Measurements from ENCODE around the gene BBOF1.
"Not testable (repeated sequence)": the region's sequence is repeated elsewhere in the genome, so short reads cannot be mapped to it uniquely, and the experiment has no call there.

Gene BBOF1

GRCh38 chr14:74018586-74019407 lies at the start of gene BBOF1, which contains the start of gene ENTPD5:
TSS of gene BBOF1 (plus strand) at chr14:74019349. CDS start at chr14:74019479, 130 bp downstream.
TSS of gene ENTPD5 (minus strand) at chr14:74019288. CDS start at chr14:73988102, 31,186 bp downstream.
- peak; percentile 84 for DNase-seq

GRCh38 chr14:73973497-73973896 lies 45.7 kb upstream of the BBOF1 start:
- DNase-seq = no peak

DNA sequence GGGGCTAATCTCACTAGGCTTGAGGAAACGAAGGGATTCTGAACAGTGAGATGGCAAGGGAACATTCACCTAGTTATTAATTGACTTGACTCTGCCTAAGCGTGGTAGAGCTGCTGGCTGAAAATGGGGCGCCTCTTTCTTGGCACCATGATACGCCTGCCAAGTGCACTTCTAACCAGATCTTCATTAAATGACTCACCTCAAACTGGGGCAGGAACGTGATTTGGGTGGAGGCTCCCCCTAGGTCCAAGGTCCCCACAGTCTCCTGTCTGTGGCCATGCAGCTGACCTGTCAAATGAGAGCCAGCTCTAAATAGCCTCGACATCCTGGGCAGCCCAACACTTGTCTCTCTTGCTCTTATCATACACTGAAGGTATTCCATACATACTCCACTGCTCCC lies 43.0 kb upstream of the BBOF1 start:
- no peak for DNase-seq

DNA sequence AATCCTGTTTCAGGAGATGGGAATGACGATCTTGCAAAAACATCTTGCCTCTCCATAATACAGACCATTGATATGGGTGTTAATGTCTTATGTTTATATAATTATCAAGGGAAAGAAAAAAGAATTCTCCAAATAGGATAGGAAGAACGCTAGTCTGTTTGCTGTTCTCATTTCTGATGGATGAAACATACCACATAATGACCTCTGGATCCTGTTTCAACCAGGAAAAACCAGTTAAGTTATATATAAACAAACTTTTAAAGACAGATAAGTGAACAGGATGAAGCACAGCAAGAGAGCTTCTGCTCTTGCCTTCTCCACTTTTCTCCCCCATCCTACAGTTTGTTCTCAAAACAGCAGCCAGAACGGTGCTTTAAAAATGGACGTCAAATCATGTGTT lies 41.3 kb upstream of the BBOF1 start:
- DNase-seq = no peak

DNA sequence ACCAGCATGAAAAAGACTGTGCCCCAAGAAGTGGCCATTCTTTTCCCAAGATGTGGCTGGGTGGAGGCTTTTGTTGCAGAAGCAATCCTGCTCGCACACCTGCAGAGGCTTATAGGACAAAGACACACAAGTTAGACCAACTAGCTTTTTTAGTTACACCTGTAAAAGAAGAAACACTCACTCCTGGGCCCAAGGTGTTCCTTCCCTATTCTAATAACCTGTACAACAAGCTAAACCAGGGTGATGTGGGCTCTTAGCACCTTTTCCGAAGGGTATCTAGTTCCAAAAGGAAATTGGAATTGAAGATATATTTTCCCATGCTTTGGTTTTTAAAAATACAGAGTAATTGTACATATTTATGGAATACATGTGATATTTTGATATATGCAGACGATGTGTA lies 31.1 kb upstream of the BBOF1 start:
- DNase-seq = no peak

DNA sequence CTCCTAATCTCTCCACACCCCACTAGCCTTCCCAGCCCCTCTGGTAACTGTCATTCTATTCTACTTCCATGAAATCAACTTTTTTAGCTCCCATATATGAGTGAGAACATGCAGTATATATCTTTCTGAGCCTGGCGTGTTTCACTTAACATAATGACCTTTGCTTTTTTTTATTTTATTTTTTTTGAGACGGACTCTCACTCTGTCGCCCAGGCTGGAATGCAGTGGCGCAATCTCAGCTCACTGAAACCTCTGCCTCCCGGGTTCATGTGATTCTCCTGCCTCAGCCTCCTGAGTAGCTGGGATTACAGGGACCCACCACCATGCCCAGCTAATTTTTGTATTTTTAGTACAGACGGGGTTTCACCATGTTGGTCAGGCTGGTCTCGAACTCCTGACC lies 30.5 kb upstream of the BBOF1 start:
- DNase-seq = not testable (repeated sequence)

DNA sequence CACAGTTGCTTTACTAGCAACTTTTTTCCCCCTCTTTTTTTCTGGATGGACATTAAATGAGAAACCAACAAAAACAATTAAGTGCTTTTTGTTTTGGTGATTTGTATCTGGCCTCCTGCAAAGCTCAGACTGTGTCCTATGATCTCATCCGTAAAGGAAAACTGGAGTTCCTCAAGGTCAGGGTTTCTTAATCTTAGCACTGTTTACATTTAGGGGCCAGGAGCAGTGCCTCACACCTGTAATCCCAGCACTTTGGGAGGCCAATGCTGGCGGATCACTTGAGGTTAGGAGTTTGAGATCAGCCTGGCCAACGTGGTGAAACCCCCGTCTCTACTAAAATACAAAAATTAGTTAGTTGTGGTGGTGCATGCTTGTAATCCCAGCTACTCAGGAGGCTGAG lies 28.1 kb upstream of the BBOF1 start:
- DNase-seq = no peak

GRCh38 chr14:73994926-73995325 lies 24.2 kb upstream of the BBOF1 start:
- DNase-seq = not testable (repeated sequence)

- DNase-seq = no peak
Observed at GRCh38 chr14:73995977-73996378, 23.2 kb upstream of the BBOF1 start.

DNA sequence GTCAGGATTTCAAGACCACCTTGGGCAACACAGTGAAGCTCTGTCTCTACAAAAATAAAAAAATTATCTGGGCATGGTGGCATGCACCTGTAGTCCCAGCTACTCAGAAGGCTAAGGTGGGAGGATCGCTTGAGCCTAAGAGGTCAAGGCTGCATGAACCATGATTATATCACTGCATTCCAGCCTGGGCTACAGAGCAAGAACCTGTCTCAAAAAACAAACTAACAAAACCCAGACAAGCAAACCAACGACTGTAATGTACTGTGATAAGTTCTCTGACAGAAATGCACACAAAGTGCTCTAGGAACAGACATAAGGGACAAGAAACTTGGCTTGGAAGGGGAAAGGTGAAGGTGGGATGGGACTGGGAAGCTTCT lies 22.4 kb upstream of the BBOF1 start:
- no peak for DNase-seq

DNA sequence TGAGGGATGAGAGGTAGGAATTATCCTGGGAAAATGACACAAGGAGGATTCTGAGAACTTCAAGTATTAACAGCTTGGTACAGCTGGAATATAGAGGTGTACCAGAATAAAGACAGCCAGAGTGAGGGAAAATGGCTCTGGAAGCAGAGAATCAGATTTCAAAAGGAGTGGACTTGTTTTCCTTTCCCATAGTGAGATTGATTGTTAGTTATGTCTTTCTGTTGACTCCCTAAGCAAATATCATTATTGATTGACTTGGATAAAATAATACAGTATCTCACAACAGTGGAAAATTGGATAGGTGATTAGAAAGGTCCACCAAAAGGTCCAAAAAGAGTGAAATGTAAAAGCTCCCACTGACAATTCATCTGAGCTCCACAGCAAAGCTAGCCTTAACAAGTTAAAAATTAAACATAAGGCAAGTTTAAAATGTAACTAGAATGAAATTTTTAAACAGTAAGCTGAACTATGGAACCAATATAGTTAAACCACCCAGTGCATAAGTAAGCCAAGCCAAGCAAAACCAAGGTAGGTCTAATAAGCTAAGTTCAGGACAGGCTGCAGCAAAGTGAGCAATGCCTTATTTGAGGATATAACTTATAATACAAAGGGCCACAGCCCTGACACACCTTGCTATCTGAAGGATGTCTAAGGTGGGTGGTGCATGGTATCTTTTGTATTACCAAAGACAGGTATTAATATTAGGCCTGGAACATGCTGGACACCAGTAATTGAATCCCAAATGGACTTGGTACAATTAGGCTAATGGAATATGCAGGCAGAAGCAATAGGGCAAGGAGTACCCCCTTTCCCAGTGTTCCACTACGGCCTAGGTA lies 21.8 kb upstream of the BBOF1 start:
- DNase-seq = no peak

DNA sequence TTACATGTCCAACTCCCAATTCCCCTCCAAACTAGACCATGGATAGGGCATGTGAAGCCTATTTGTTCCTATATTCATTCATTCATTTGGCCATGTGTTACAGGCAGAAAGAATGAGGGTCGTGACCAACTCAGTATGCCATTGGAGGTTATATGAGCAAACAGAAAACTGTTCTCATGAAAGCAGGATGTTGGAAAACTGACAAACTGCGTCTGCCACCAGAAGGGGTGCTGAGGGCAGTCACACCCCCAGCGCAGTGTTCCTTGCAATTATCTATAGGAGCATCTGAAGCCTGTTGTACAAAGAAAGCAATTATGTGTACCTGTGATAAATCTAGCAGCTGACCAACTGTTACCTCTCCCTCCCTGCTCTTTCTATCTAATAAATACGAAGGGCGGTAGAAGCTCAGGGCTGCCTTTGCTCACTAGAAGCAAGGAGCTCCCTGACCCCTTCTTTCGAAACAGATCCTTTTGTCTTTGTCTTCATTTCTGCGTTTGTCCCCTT lies 21.2 kb upstream of the BBOF1 start:
- no peak for DNase-seq

GRCh38 chr14:73998726-73999125 lies 20.4 kb upstream of the BBOF1 start:
- no peak for DNase-seq

- DNase-seq = not testable (repeated sequence)
Observed at GRCh38 chr14:74005664-74006063, 13.5 kb upstream of the BBOF1 start.

GRCh38 chr14:74008843-74009499 lies 10.2 kb upstream of the BBOF1 start:
- no peak for DNase-seq

GRCh38 chr14:74014299-74014698 lies 4.8 kb upstream of the BBOF1 start:
- DNase-seq = no peak

DNA sequence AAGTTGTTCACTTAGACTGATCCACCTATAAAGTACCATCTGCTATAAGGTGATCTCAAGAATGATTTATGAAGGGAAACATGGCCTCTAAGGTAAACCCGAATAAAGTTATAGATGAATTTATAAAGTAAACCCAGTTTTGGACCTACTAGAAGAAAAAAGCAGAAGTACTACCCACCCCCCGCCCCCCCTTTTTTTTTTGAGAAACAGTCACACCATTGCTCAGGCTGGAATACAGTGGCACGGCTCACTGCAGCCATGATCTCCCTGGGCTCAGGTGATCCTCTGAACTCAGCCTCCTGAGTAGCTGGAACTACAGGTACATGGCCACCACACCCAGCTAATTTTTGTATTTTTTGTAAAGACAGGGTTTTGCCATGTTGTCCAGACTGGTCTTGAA lies 4.0 kb upstream of the BBOF1 start:
- no peak for DNase-seq

- DNase-seq = no peak
Observed at GRCh38 chr14:74015963-74016362, 3.2 kb upstream of the BBOF1 start.

- no peak for DNase-seq
Observed at GRCh38 chr14:74018174-74018585, 969 bp upstream of the BBOF1 start.

GRCh38 chr14:74019408-74020137 lies 424 bp downstream of the BBOF1 start:
- DNase-seq = no peak

DNA sequence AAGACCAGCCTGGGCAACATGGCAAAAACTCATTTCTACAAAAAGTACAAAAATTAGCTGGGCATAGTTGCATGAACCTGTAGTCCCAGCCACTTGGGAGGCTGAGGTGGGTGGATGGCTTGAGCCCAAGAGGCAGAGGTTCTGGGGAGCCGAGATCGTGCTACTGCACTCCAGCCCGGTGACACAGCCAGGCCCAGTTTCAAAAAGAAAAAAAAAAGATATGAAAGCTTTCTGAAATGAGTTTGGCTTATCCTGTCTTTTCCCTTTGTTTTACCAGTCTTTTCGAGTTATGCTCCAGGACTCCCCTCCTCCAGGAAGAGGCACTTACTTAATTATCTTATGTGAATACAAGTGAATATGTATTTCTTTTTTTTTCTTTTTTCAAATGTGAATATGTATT lies 3.2 kb downstream of the BBOF1 start:
- no peak for DNase-seq

- no peak for DNase-seq
Observed at GRCh38 chr14:74029136-74029535, 10.0 kb downstream of the BBOF1 start.

DNA sequence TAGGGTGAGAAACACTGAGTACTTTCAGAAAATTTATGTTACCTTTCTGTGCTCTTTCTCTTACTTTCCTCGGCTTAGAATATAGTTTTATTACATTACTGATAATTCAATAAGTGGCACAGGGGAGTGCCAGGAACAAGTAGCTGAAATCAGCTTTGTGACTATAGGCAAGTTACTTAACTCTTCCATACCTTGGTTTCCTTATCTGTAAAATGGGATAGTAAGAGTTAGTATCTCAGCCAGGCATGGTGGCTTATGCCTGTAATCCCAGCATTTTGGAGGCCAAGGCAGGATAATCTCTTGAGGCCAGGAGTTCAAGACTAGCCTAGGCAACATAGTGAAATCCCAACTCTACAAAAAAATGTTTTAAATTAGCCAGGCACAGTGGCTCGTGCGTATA lies 15.4 kb downstream of the BBOF1 start:
- no peak for DNase-seq
